ENCODE results near the gene BRIP1. TPM values are rescaled to one million over a fixed set of nuclear protein-coding genes. Genes with fewer than 3 reads are reported as not detected.

Gene BRIP1
- polyA plus RNA-seq, 1 of the 3 experiments (the other 2 are of a cell fraction) = 2.0 TPM

GRCh38 chr17:61714300-61714699 is 149.0 kb downstream of the BRIP1 start:
- no peaks in the 10 kb centered on the region for H4K20me1 ChIP-seq (ENCODE audit: insufficient read depth)
- no peaks in the 10 kb centered on the region for H3K79me2 ChIP-seq (ENCODE audit: insufficient read depth)
- CTCF ChIA-PET = interaction anchor here (2.6 kb wide), 1 partner anchor 13 kb away, joined by 9 read pairs; no protein-coding TSS in a partner anchor
- no peaks in the 10 kb centered on the region for H3F3A ChIP-seq (replicated peaks; ENCODE audit: insufficient read depth)
- no peaks in the 10 kb centered on the region for H3K4me1 ChIP-seq (ENCODE audit: control insufficient read depth in 1 of 2, insufficient read depth in 2 of 2, low read depth in 1 of 2, low read length in 1 of 2)
- H3K27me3 ChIP-seq (ENCODE audit: insufficient read depth) = no peaks in the 10 kb centered on the region
- 95% methylated on average over 2 of the region's 2 CpGs for WGBS (ENCODE audit: low lambda C conversion rate)
- H3K4me3 ChIP-seq (ENCODE audit: low read depth in 2 of 2, low read length in 1 of 2) = no peak overlapping the region
- H3K36me3 ChIP-seq (replicated peaks in 1 of 2; ENCODE audit: control insufficient read depth in 1 of 2, insufficient read depth in 2 of 2, low read length in 1 of 2) = peaks cover 6 to 60% of the 10 kb centered on the region in 2 experiments
- H3K4me2 ChIP-seq = no peak overlapping the region
- DNase-seq = no peak
- H3K9me2 ChIP-seq = no peaks in the 10 kb centered on the region
- POLR2A ChIA-PET = no interaction called here
- TF ChIP-seq REST (IDR thresholded peaks at IDR 0.05; ENCODE audit: low read depth, low read length) (no peak), IRF3 (IDR thresholded peaks at IDR 0.05; ENCODE audit: low read depth, low read length) (no peak), FOSL2 (IDR thresholded peaks at IDR 0.05; ENCODE audit: borderline replicate concordance, low read depth) (no peak), RAD21 (IDR thresholded peaks at IDR 0.05; ENCODE audit: low read length) (no peak), ELF1 (IDR thresholded peaks at IDR 0.05) (no peak), MXI1 (IDR thresholded peaks at IDR 0.05; ENCODE audit: low read depth, low read length) (no peak), SMC3 (IDR thresholded peaks at IDR 0.05; ENCODE audit: low read depth, low read length) (no peak), RXRA (IDR thresholded peaks at IDR 0.05; ENCODE audit: borderline replicate concordance, low read depth) (no peak), GATA2 (CRISPR knock-in tag; IDR thresholded peaks at IDR 0.05) (no peak)
- peaks cover 40% of the 10 kb centered on the region for H3K9me3 ChIP-seq
- H3K27ac ChIP-seq (ENCODE audit: low read depth in 2 of 2, low read length in 1 of 2) = no peak overlapping the region
- H3K9ac ChIP-seq = no peak overlapping the region
- H2AFZ ChIP-seq (ENCODE audit: low read depth) = no peak overlapping the region

GRCh38 chr17:61713035-61713434 is 150.3 kb downstream of the BRIP1 start:
- H3K9me3 ChIP-seq = peaks cover 28% of the 10 kb centered on the region
- no peak overlapping the region for H3K27ac ChIP-seq (ENCODE audit: low read depth in 2 of 2, low read length in 1 of 2)
- no peaks in the 10 kb centered on the region for H3K9me2 ChIP-seq
- no peaks in the 10 kb centered on the region for H3K27me3 ChIP-seq (ENCODE audit: insufficient read depth)
- no peaks in the 10 kb centered on the region for H3K79me2 ChIP-seq (ENCODE audit: insufficient read depth)
- no peaks in the 10 kb centered on the region for H4K20me1 ChIP-seq (ENCODE audit: insufficient read depth)
- DNase-seq = no peak
- H3K4me2 ChIP-seq = no peak overlapping the region
- H3K9ac ChIP-seq = no peak overlapping the region
- ChIA-PET CTCF (interaction anchor here (2.6 kb wide), 1 partner anchor 11 kb away, joined by 9 read pairs; no protein-coding TSS in a partner anchor), POLR2A (no interaction called here)
- WGBS (ENCODE audit: low lambda C conversion rate) = 96% methylated on average over 1 of the region's 1 CpG
- H3K4me3 ChIP-seq (ENCODE audit: low read depth in 2 of 2, low read length in 1 of 2) = no peak overlapping the region
- H2AFZ ChIP-seq (ENCODE audit: low read depth) = no peak overlapping the region
- no peaks in the 10 kb centered on the region for H3K4me1 ChIP-seq (ENCODE audit: control insufficient read depth in 1 of 2, insufficient read depth in 2 of 2, low read depth in 1 of 2, low read length in 1 of 2)
- no peaks in the 10 kb centered on the region for H3F3A ChIP-seq (replicated peaks; ENCODE audit: insufficient read depth)
- H3K36me3 ChIP-seq (replicated peaks in 1 of 2; ENCODE audit: control insufficient read depth in 1 of 2, insufficient read depth in 2 of 2, low read length in 1 of 2) = peaks cover 9 to 59% of the 10 kb centered on the region in 2 experiments
- TF ChIP-seq FOXJ3 (CRISPR knock-in tag; IDR thresholded peaks at IDR 0.05) (no peak), RAD21 (IDR thresholded peaks at IDR 0.05; ENCODE audit: low read length) (no peak), YY1 (IDR thresholded peaks at IDR 0.05; ENCODE audit: low read depth) (no peak), MAX (IDR thresholded peaks at IDR 0.05; ENCODE audit: low read depth) (no peak), SMC3 (IDR thresholded peaks at IDR 0.05; ENCODE audit: low read depth, low read length) (no peak), GABPA (IDR thresholded peaks at IDR 0.05; ENCODE audit: low read depth) (no peak), MEF2A (IDR thresholded peaks at IDR 0.05; ENCODE audit: borderline replicate concordance, low read depth) (no peak), ZBTB33 (IDR thresholded peaks at IDR 0.05; ENCODE audit: borderline replicate concordance, low read depth) (no peak), USF2 (IDR thresholded peaks at IDR 0.05; ENCODE audit: borderline replicate concordance, low read depth, low read length) (no peak), SIN3A (IDR thresholded peaks at IDR 0.05; ENCODE audit: borderline replicate concordance, low read depth, low read length) (no peak), EP300 (IDR thresholded peaks at IDR 0.05; ENCODE audit: borderline replicate concordance in 1 of 2, low read depth in 1 of 2, low read length in 1 of 2) (no peak), RXRA (IDR thresholded peaks at IDR 0.05; ENCODE audit: borderline replicate concordance, low read depth) (no peak), RCOR1 (IDR thresholded peaks at IDR 0.05; ENCODE audit: low read length) (no peak), RFX5 (IDR thresholded peaks at IDR 0.05; ENCODE audit: low read length) (no peak), TAF1 (IDR thresholded peaks at IDR 0.05; ENCODE audit: borderline replicate concordance, low read depth, low read length) (no peak)

Measured in SK-N-SH (cell line).